Middle frontal gyrus (tissue), 1 donor: Measurements from ENCODE around the gene ZNF438.

Source experiments
- DNase-seq: peaks from one replicate; pipeline ENCODE4 v3.0.0-alpha.2; 2015; ENCODE audit warnings: low spot score; ENCODE audit errors: extremely low spot score

ZNF438 gene

GRCh38 chr10:30828164-30828563, 203.5 kb downstream of the ZNF438 start:
- no peak for DNase-seq

GRCh38 chr10:30827531-30828120, 204.0 kb downstream of the ZNF438 start:
- DNase-seq: no peak

- no peak for DNase-seq
Measured at GRCh38 chr10:30826679-30827078, 205.0 kb downstream of the ZNF438 start.

GRCh38 chr10:30825495-30825894, 206.2 kb downstream of the ZNF438 start:
- DNase-seq: no peak

GRCh38 chr10:30825022-30825421, 206.6 kb downstream of the ZNF438 start:
- no peak for DNase-seq

GRCh38 chr10:30823651-30824050, 208.0 kb downstream of the ZNF438 start:
- no peak for DNase-seq

GRCh38 chr10:30822693-30823465, 208.8 kb downstream of the ZNF438 start:
- no peak for DNase-seq

GRCh38 chr10:30821994-30822692, 209.5 kb downstream of the ZNF438 start:
- no peak for DNase-seq

GRCh38 chr10:30821261-30821993, 210.2 kb downstream of the ZNF438 start:
- no peak for DNase-seq

- DNase-seq: no peak
Measured at GRCh38 chr10:30820261-30820991, 211.2 kb downstream of the ZNF438 start.

GRCh38 chr10:30819341-30820181, 212.1 kb downstream of the ZNF438 start:
- no peak for DNase-seq

GRCh38 chr10:30818854-30819253, 212.8 kb downstream of the ZNF438 start:
- no peak for DNase-seq

- no peak for DNase-seq
Measured at GRCh38 chr10:30818010-30818660, 213.5 kb downstream of the ZNF438 start.

- no peak for DNase-seq
Measured at GRCh38 chr10:30817541-30817940, 214.1 kb downstream of the ZNF438 start.

GRCh38 chr10:30816820-30817171, 214.9 kb downstream of the ZNF438 start:
- no peak for DNase-seq

- no peak for DNase-seq
Measured at GRCh38 chr10:30816159-30816819, 215.4 kb downstream of the ZNF438 start.

- DNase-seq: no peak
Measured at GRCh38 chr10:30813872-30814481, 217.7 kb downstream of the ZNF438 start.

- DNase-seq: no peak
Measured at GRCh38 chr10:30812018-30812851, 219.4 kb downstream of the ZNF438 start.
